GM21619 (cell line): Measurements from ENCODE around the gene SEC22B.
"Not testable (repeated sequence)": the region's sequence is repeated elsewhere in the genome, so short reads cannot be mapped to it uniquely, and the experiment has no call there.

Experiments used
- ATAC-seq: cut with Tn5 transposase; IDR thresholded peaks from one replicate; pipeline ENCODE4 v1.9.1; 2021; ENCODE audit not compliant: unreplicated experiment

The SEC22B gene

GRCh38 chr1:120117371-120118177 lies 58.7 kb downstream of the SEC22B start:
- peak; percentile 61 for ATAC-seq

GRCh38 chr1:120116094-120116493 lies 60.2 kb downstream of the SEC22B start:
- ATAC-seq = not testable (repeated sequence)

GRCh38 chr1:120113134-120113533 lies 63.2 kb downstream of the SEC22B start:
- ATAC-seq = not testable (repeated sequence)

GRCh38 chr1:120112212-120112611 lies 64.1 kb downstream of the SEC22B start:
- ATAC-seq = not testable (repeated sequence)

- ATAC-seq = not testable (repeated sequence)
Measured at GRCh38 chr1:120111771-120112170, 64.5 kb downstream of the SEC22B start.

- not testable (repeated sequence) for ATAC-seq
Measured at GRCh38 chr1:120111008-120111407, 65.3 kb downstream of the SEC22B start.

- ATAC-seq = not testable (repeated sequence)
Measured at GRCh38 chr1:120109656-120110055, 66.7 kb downstream of the SEC22B start.

GRCh38 chr1:120109180-120109579 lies 67.1 kb downstream of the SEC22B start:
- not testable (repeated sequence) for ATAC-seq

- ATAC-seq = not testable (repeated sequence)
Measured at GRCh38 chr1:120105288-120105687, 71.0 kb downstream of the SEC22B start.

GRCh38 chr1:120103768-120104167 lies 72.6 kb downstream of the SEC22B start:
- not testable (repeated sequence) for ATAC-seq

GRCh38 chr1:120101593-120101992 lies 74.7 kb downstream of the SEC22B start:
- not testable (repeated sequence) for ATAC-seq
